Camera-type eye (tissue), 1 donor: Measurements from ENCODE around the gene IFITM2. TPM values are rescaled to one million over a fixed set of nuclear protein-coding genes. Genes with fewer than 3 reads are reported as not detected.

Source experiments
- total RNA-seq: library from RNA; depleted of rRNA; stranded (reverse); fragments of >200 nt; gene quantifications from one replicate; pipeline ENCODE4 v1.2.3, GENCODE V29; 2014

IFITM2 gene
- total RNA-seq, result 11.1 TPM

DNA sequence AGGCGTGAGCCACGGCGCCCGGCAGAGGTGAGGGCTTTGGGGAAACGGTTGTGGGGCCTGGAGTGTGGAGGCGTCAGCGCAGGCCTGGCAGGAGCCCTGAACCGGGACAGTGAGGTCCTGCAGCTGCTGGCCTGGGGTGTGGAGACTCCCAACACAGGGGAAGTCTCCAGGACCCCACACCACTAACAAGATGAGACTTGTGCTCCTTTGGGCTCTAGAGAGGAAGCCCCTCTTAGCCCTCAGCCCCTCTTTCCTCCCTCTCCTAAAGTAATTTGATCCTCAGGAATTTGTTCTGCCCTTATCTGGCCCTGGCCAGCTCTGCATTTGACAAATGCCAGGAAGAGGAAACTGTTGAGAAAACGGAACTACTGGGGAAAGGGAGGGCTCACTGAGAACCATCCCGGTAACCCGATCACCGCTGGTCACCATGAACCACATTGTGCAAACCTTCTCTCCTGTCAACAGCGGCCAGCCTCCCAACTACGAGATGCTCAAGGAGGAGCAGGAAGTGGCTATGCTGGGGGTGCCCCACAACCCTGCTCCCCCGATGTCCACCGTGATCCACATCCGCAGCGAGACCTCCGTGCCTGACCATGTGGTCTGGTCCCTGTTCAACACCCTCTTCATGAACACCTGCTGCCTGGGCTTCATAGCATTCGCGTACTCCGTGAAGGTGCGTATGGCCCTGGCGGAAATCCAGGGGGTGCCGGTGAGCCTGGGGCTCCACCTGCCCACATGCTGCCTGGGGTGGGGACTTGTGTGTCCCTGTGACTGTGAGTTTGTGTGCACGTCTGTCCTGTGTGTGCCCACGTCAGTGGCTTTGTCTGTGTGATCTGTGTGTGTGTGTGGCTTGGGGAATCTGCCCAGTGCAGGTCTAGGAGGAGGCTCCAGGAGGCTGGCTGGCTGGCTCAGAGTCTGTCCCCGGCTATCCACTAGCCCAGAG, at the start of gene IFITM2:
IFITM2 (plus strand) TSS at position 51 of the 943 bp plus-strand sequence; CDS start at position 428, 377 bp downstream.

DNA sequence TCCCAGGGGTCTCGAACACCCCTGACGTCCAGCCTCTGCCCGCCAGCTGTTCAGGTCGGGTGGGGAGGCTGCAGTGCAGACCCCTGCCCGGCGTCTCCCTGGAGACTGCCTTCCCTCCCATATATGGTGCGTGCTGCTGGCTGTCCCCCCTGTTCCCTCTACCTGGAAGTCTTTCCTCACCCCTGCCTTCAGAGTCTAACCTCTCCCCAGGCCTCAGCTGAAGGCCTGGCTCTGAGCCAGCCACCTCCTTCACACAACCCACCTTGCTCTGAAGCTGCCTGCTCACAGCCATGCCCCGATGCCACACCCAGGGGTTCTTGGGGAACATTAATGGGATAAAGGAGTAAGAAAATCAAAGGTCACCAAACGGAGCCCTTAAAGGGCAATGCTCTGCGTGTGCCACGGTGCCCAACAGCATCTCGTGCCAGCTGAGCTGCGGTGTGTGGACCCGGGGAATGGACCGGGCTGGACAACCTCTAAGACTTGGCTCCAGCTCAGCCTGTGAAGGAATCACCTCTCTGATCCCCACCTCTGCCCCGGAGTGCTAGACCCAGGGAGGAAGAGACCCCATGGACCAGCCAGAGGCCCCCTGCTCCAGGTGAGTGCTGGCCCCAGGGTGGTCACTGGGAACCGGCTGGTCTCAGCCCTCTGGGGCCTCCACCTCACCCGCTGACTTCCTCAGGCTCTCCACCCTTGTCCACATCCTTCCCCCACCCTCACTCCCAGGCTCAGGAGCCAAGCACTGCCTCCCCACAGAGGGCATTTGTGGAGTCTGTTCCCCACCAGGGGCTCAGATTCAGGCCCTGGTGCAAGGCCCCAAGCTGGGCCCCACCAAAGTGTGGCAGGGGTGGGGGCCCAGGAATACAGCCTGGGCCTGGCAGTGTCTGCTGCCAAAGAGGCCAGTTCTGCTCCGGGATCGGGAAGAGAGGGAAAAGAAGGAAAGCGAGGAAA, 29.3 kb upstream of the IFITM2 start, which contains the start of gene NLRP6:
NLRP6 (plus strand) TSS at position 407 of the 951 bp plus-strand sequence; CDS start at position 570, 163 bp downstream.

DNA sequence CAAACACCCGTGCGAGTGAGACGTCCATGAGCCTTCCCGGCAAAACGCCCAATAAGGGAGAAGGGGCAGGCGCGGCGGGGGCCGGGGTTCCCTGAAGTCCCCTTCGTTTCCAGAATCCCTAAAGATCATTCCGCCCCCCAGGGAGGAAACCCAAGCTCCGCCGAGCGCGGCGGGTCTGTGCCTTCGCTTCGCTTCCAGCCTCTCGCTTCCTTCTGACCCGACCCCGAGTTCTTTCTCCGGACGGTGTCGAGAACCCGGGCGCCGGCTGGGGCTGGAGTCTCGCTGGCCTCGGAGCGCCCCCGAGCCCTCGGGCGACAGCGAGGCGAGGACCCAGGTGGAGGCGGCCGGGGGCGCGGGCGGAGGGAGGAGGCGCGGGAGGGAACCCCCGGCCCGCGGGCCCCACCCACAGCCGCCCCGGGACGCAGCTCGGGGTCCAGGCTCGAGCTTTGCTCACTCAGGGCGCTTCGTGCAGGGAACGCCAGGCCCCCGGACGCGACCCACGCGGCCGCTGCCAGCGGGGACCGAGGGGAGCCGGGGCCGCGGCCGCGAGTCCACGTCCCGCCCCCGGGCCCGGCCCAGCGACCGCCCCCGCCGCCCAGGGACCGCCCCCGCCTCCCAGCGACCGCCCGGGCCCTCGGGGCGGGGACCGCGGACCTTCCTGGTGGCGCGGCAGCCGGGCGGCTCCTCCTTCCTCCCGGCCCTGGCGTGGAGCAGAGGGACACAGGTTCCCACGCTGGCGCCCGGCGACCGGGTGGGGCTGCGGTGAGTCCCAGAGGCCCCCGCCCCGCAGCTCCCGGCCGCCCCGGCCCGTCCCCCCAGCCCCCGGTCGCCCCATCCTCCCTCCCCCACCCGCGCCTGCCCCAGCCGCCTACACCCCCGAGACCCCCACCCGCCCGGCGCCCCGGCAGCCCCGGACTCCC, 18.9 kb upstream of the IFITM2 start, which contains the start of gene PGGHG:
PGGHG (plus strand) TSS at position 649 of the 920 bp plus-strand sequence. CDS start 691 bp downstream, outside the sequence.

GRCh38 chr11:299081-299891, 8.3 kb upstream of the IFITM2 start, which contains the start of gene IFITM5:
IFITM5 (minus strand) TSS chr11:299526; CDS start chr11:299490, 36 bp downstream.

GRCh38 chr11:313787-314553, 6.4 kb downstream of the IFITM2 start, which contains the start of gene IFITM1:
IFITM1 (plus strand) TSS chr11:314040; CDS start chr11:314171, 131 bp downstream.

Other genes starting within 250 kb of the IFITM2 start
- not detected for gene SCGB1C1, start 114.7 kb upstream of the IFITM2 start, total RNA-seq
- gene BET1L, start 100.4 kb upstream of the IFITM2 start, total RNA-seq, result 33.9 TPM
- gene RIC8A, start 100.1 kb upstream of the IFITM2 start, total RNA-seq, result 81.7 TPM
- 26.3 TPM for gene SIRT3, start 71.5 kb upstream of the IFITM2 start, total RNA-seq
- 77.6 TPM for gene PSMD13, start 70.8 kb upstream of the IFITM2 start, total RNA-seq
- 0.22 TPM for gene NLRP6, start 29.4 kb upstream of the IFITM2 start, total RNA-seq
- 22.1 TPM for gene PGGHG, start 18.7 kb upstream of the IFITM2 start, total RNA-seq
- not detected for gene IFITM5, start 8.3 kb upstream of the IFITM2 start, total RNA-seq
- 20.2 TPM for gene IFITM1, start 6.2 kb downstream of the IFITM2 start, total RNA-seq
- 43.5 TPM for gene IFITM3, start 13.0 kb downstream of the IFITM2 start, total RNA-seq
- 71.6 TPM for gene B4GALNT4, start 61.7 kb downstream of the IFITM2 start, total RNA-seq
- gene PKP3, start 86.4 kb downstream of the IFITM2 start, total RNA-seq, result 5.5 TPM
- 13.3 TPM for gene SIGIRR, start 107.2 kb downstream of the IFITM2 start, total RNA-seq
- 1.4 TPM for gene ANO9, start 134.2 kb downstream of the IFITM2 start, total RNA-seq
- 36.4 TPM for gene PTDSS2, start 142.5 kb downstream of the IFITM2 start, total RNA-seq
- gene RNH1, start 199.4 kb downstream of the IFITM2 start, total RNA-seq, result 116 TPM
- gene HRAS, start 227.8 kb downstream of the IFITM2 start, total RNA-seq, result 26.4 TPM
- 1.2 TPM for gene LRRC56, start 229.7 kb downstream of the IFITM2 start, total RNA-seq